Motor neuron (in vitro differentiated cells): Measurements from ENCODE around the gene MOK. TPM values are rescaled to one million over a fixed set of nuclear protein-coding genes. Genes with fewer than 3 reads are reported as not detected.

Experiments used
- ATAC-seq, 8 experiments: fragments of 200-7000 bp; cut with Tn5 transposase; replicated peaks in 6 of 8; 2 replicates each; pipeline ENCODE4 v1.8.0; 2021; ENCODE audit warnings: mild to moderate bottlenecking in 8 of 8, moderate library complexity in 8 of 8
- H3K27ac ChIP-seq, 2 donors: fragments of 250-450 bp; sonication (Bioruptor Pico); 2 replicates each; pipeline ENCODE4 v1.9.0; 2021; ENCODE audit warnings: antibody characterized with exemption in 2 of 2, mild to moderate bottlenecking in 2 of 2, moderate library complexity in 1 of 2
- H3K4me1 ChIP-seq, 2 donors: fragments of 250-450 bp; sonication (Bioruptor Pico); replicated peaks in 1 of 2; 2 replicates each; pipeline ENCODE4 v1.6.1; 2021; ENCODE audit warnings: antibody characterized with exemption in 2 of 2, mild to moderate bottlenecking in 2 of 2, moderate library complexity in 1 of 2
- H3K4me3 ChIP-seq, 5 donors: fragments of 250-450 bp; sonication (Bioruptor Pico); 2 replicates each; pipeline ENCODE4 v1.9.0; 2021; ENCODE audit warnings: antibody characterized with exemption in 5 of 5, mild to moderate bottlenecking in 5 of 5, moderate library complexity in 4 of 5
- WGBS, 10 experiments: fragments of 450-650 bp; shearing (Covaris generic); methylation state at CpG; one replicate each; pipeline ENCODE4 v1.0.0; 2022; 5-methylcytosine and 5-hydroxymethylcytosine counted together
- in situ Hi-C, 9 experiments: fragments of 400-800 bp; cut with MboI; loops; one replicate each; pipeline ENCODE4 v1.15.0; 2021; ENCODE audit warnings: low sequenced_read_pairs in 9 of 9, low pct_unique_long_range_greater_than_20kb in 2 of 9; ENCODE audit not compliant: unreplicated experiment in 9 of 9
- total RNA-seq, 8 experiments: library from RNA; unstranded; fragments of 300-600 nt; gene quantifications; 2 replicates each; pipeline versions ENCODE4 v1.2.3 to v1.2.4, GENCODE V29; 2022

The MOK gene
- total RNA-seq, 8 experiments from 2014 or later = 6.0 to 63.6 (median 24.2) TPM

- no peak for ATAC-seq
- Histone ChIP-seq H3K27ac (no peak overlapping the region), H3K4me1 (peaks cover 7 to 11% of the 10 kb centered on the region in 2 donors), H3K4me3 (no peak overlapping the region)
- in situ Hi-C loops = no loop called here
- 72 to 100% (median 95%) methylated on average over 1 to 4 of the region's 8 CpGs; no CpG with 5 or more reads in 6 of the 10 experiments for WGBS, 10 experiments
Observed at GRCh38 chr14:102212356-102212755, 92.6 kb downstream of the MOK start.

DNA sequence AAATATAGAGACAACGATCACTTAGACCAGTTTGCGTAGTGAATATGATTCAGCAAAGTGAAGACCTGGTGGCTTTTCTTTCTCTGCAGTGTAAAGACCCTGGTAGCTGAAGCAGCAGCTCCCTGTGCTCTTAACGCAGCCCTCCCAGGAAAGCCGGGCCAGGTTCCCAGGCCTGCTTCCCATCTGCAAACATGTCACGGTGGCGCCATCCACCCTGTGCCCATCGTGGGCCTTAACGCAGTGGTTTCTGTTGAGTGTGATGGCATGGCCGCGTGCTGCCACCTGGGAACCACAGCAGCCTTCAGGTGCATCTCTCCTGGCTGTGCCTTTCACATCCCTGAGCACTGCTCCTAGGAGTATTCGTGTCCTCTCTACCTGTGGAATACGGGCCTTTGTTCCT, 93.7 kb downstream of the MOK start:
- Histone ChIP-seq H3K4me1 (peaks cover 7 to 11% of the 10 kb centered on the region in 2 donors), H3K4me3 (no peak overlapping the region), H3K27ac (no peak overlapping the region)
- in situ Hi-C loops = no loop called here
- no peak for ATAC-seq
- WGBS, 10 experiments = 93 to 100% (median 100%) methylated on average over 2 to 9 of the region's 12 CpGs; no CpG with 5 or more reads in 4 of the 10 experiments

- no peak for ATAC-seq
- H3K4me3 ChIP-seq = no peak overlapping the region
- in situ Hi-C loops = no loop called here
- no peak overlapping the region for H3K27ac ChIP-seq
- H3K4me1 ChIP-seq = peaks cover 6 to 7% of the 10 kb centered on the region in 2 donors
- WGBS, 10 experiments = 77 to 100% (median 95%) methylated on average over 3 to 12 of the region's 25 CpGs; no CpG with 5 or more reads in 5 of the 10 experiments
Observed at GRCh38 chr14:102210421-102211042, 94.4 kb downstream of the MOK start.

DNA sequence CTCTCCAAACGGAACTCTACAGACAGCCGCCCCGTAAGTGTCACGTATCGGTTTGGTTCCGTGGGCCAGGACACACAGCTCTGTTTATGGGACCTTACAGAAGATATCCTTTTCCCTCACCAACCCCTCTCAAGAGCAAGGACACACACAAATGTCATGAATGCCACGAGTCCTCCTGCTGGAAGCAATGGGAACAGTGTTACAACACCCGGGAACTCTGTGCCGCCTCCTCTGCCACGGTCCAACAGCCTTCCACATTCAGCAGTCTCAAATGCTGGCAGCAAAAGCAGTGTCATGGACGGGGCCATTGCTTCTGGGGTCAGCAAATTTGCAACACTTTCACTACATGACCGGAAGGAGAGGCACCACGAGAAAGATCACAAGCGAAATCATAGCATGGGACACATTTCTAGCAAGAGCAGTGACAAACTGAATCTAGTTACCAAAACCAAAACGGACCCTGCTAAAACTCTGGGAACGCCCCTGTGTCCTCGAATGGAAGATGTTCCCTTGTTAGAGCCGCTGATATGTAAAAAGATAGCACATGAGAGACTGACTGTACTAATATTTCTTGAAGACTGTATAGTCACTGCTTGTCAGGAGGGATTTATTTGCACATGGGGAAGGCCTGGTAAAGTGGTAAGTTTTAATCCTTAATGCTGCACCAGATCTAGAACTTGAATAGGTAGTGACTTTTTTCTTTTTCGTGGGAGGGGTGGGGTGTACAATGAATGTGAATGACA, 95.6 kb downstream of the MOK start:
- 37 to 96% (median 81%) methylated on average over 4 to 16 of the region's 19 CpGs; no CpG with 5 or more reads in 1 of the 10 experiments for WGBS, 10 experiments
- Histone ChIP-seq H3K4me1 (peaks cover 0 to 3% of the 10 kb centered on the region in 2 donors), H3K4me3 (no peak overlapping the region), H3K27ac (no peak overlapping the region)
- in situ Hi-C loops = no loop called here
- peak in 4 of 8 experiments; percentile 47 to 91 (median 82) for ATAC-seq

DNA sequence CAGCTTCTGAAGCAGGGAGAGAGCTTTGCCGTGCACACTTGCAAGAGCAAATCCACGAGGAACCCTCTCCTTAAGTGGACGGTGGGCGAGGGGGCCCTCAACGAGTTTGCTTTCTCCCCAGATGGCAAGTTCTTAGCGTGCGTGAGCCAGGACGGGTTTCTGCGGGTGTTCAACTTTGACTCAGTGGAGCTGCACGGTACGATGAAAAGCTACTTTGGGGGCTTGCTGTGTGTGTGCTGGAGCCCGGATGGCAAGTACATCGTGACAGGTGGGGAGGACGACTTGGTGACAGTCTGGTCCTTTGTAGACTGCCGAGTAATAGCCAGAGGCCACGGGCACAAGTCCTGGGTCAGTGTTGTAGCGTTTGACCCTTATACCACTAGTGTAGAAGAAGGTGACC, 96.2 kb downstream of the MOK start:
- no peak overlapping the region for H3K27ac ChIP-seq
- ATAC-seq = no peak
- WGBS, 10 experiments = 76 to 100% (median 100%) methylated on average over 1 to 4 of the region's 17 CpGs; no CpG with 5 or more reads in 3 of the 10 experiments
- peaks cover 0 to 3% of the 10 kb centered on the region in 2 donors for H3K4me1 ChIP-seq
- in situ Hi-C loops = no loop called here
- H3K4me3 ChIP-seq = no peak overlapping the region

DNA sequence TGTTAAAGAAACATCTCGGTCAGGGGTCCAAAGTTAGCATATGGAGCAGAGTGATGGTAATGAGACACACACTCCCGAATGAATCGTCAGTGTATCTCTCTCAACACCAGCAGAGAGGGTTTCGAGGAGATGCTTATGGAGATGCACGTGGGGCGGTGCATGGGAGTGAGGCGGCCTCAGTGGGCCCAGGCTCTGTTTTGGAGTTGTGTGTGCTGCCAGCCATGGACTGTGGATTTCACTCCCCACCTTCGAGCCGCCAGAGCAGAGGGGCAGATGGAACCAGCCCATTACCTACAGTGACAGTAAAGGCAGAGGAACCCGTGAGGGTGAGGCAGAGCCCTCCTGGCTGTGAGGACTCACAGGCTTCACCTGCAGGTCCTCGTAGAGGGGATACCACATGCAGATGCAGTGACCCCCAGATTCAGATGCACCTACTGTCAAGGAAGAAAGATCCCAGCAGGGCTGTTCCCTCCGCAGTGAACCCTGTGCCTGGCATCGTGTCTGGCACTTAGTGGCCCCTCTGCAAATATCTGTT, 97.1 kb downstream of the MOK start:
- in situ Hi-C loops = no loop called here
- 67 to 100% (median 89%) methylated on average over 1 to 7 of the region's 13 CpGs; no CpG with 5 or more reads in 4 of the 10 experiments for WGBS, 10 experiments
- ATAC-seq = no peak
- Histone ChIP-seq H3K4me3 (no peak overlapping the region), H3K27ac (no peak overlapping the region), H3K4me1 (peaks cover 0 to under 1% of the 10 kb centered on the region in 2 donors)

DNA sequence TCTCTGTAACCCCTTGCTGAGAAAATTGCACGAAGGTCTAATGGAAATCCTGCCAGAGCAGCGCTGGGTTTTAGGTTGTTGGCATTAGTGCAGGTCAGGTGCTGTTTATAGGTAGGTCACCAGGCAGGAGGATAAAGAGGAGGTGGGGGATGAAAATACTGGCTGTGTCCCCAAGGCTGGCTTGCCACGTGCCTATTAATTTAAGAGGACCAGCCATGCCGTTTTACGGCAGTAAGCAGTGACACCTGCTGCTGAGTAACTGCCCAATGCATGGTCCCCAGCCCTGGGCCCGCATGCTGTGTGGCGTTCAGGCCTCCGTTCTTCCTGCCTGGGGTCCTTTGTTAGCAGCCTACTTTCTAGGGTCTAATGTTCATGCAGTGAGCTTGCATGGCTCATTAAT, 98.0 kb downstream of the MOK start:
- Histone ChIP-seq H3K27ac (no peak overlapping the region), H3K4me1 (no peaks in the 10 kb centered on the region), H3K4me3 (no peak overlapping the region)
- 66 to 100% (median 87%) methylated on average over 1 to 6 of the region's 8 CpGs; no CpG with 5 or more reads in 2 of the 10 experiments for WGBS, 10 experiments
- in situ Hi-C loops = no loop called here
- ATAC-seq = no peak

DNA sequence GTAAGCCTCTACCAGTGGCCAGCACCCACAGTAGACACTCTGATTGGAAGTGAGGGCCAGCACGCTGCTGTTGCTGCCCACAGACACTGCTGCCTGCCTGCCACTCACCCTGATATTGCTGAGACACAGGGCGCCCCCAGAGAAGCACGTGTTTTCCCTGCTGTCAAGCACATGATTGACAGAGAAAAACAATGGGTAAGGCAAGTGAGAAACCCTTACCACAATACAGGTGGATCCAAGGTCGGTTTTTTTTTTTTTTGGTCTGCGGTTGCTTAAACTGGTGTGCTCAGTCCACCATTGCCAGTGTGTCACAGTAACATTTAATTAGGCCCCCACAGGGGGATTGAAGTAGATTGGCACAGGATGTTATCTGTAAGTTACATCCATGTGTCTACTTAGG, 99.4 kb downstream of the MOK start:
- no peak for ATAC-seq
- no peak overlapping the region for H3K4me3 ChIP-seq
- no peak overlapping the region for H3K27ac ChIP-seq
- in situ Hi-C loops = no loop called here
- no peaks in the 10 kb centered on the region for H3K4me1 ChIP-seq
- WGBS, 10 experiments = 80 to 100% (median 96%) methylated on average over 1 to 5 of the region's 5 CpGs; no CpG with 5 or more reads in 4 of the 10 experiments

GRCh38 chr14:102203382-102203781, 101.6 kb downstream of the MOK start:
- in situ Hi-C loops = no loop called here
- Histone ChIP-seq H3K4me3 (no peak overlapping the region), H3K27ac (no peak overlapping the region), H3K4me1 (no peaks in the 10 kb centered on the region)
- ATAC-seq = no peak
- 77 to 100% (median 96%) methylated on average over 1 to 3 of the region's 6 CpGs; no CpG with 5 or more reads in 3 of the 10 experiments for WGBS, 10 experiments

DNA sequence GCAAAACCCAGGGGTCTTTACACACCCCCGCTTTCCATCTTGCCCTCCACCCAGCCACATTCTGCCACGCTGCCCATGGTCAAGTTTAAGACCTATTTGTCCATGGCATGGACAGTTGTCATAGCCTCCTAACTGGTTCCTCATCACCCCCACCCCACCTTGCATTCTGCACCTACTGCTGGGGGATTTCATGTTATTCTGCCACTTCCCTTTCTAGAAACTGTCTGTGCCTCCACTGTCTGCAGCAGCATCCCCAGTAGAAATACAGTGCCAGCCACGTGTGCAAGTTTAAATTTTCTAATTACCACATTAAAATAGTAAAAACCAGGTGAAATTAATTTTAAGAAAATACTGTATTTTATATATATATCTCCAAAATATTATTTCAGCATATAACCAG, 102.0 kb downstream of the MOK start:
- in situ Hi-C loops = no loop called here
- H3K4me3 ChIP-seq = no peak overlapping the region
- no peaks in the 10 kb centered on the region for H3K4me1 ChIP-seq
- H3K27ac ChIP-seq = no peak overlapping the region
- no peak for ATAC-seq
- 57 to 100% (median 95%) methylated on average over 1 to 3 of the region's 3 CpGs; no CpG with 5 or more reads in 3 of the 10 experiments for WGBS, 10 experiments

DNA sequence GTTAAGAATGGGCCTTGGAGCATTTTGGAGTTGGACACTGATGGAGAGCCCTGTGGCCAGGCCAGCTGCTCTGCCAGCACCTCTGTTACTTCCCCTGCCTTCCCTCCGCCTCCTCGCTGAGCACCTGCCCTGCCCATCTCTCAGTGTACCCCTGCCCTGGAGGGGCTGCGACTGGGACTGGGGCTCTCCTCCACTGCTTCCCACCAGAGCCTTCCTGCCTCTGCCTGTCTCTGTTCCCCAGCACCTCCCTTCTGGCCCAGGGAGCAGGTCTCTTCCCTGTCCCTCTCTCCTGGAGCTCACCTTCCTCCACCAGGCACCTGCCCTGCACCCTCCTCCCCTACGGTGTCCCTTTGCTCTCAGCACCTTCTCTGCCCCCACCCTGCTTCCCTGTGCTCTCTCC, 103.2 kb downstream of the MOK start:
- WGBS, 10 experiments = 100% methylated on average over 1 of the region's 4 CpGs; no CpG with 5 or more reads in 8 of the 10 experiments
- ATAC-seq = peak in 1 of 8 experiments; percentile 10
- no peak overlapping the region for H3K4me3 ChIP-seq
- no peaks in the 10 kb centered on the region for H3K4me1 ChIP-seq
- in situ Hi-C loops = no loop called here
- no peak overlapping the region for H3K27ac ChIP-seq

DNA sequence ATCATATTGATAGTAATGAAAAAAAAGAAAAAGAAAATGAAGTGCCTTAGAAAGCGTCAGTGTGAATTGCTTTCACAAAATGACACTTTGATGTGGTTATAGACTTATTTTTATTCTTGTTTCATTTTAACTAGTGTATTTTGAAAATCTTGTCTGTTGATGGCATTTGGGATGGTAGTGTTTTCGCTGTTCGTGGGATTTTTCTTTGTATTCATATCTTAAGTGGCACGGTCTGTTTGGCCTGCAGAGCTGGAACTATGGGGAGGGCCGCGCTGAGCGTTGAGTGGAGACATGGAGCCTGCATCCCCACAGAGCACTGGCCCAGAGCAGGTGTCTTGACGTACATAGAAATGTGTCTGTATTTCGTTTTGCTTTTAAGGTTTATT, 103.6 kb downstream of the MOK start:
- Histone ChIP-seq H3K27ac (no peak overlapping the region), H3K4me3 (no peak overlapping the region), H3K4me1 (no peaks in the 10 kb centered on the region)
- in situ Hi-C loops = no loop called here
- 83 to 95% (median 86%) methylated on average over 4 to 9 of the region's 9 CpGs for WGBS, 10 experiments
- no peak for ATAC-seq

DNA sequence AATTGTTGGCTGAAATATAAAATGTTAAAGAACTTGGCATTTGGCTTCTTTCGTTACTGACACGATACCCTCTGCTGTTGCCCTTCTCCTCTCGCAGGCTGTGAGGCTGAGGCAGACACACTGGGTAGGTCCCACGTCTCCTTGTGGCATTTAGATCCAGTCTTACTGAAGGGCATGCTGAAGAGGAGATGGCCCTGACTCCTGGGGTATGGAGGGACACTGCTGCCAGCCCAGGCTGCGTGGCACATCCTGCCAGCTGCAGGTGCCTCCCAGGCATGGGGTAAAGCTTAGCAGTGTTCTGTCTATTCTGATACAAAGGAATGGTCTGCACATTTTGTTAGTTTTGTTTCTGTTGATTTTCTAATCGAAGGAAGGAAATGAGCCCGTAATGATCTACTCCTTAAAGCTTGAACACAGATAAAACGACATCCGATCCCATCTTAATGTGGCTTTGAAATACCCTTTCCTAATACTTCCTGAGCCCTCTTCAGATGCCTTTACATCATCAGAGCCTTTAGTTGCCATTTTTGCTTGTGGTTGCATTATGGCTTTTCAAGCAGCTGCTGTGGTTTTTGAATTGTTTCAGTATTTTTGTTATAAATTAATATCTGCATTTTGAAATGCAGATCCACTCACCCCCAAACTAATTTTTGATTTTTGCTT, 104.1 kb downstream of the MOK start:
- ATAC-seq = no peak
- in situ Hi-C loops = no loop called here
- H3K27ac ChIP-seq = no peak overlapping the region
- no peaks in the 10 kb centered on the region for H3K4me1 ChIP-seq
- H3K4me3 ChIP-seq = no peak overlapping the region
- WGBS, 10 experiments = 79 to 100% (median 95%) methylated on average over 2 to 5 of the region's 9 CpGs; no CpG with 5 or more reads in 3 of the 10 experiments
